GM12878 (cell line): ENCODE measurements around the gene PHYKPL. TPM values are rescaled to one million over a fixed set of nuclear protein-coding genes. Genes with fewer than 3 reads are reported as not detected.

Source experiments
- BACH1 ChIP-seq: fragments of 450-650 bp; IDR thresholded peaks from 2 replicates; pipeline ENCODE4 v1.6.1; 2017; ENCODE audit warnings: mild to moderate bottlenecking, borderline replicate concordance
- CTCF ChIP-seq, 3 experiments: IDR thresholded peaks in 2 of 3; conservative IDR thresholded peaks in 1 of 3; 2 replicates each; pipeline ENCODE4 v1.5.1; 2011; ENCODE audit warnings: low read depth in 3 of 3, low read length in 3 of 3, mild to moderate bottlenecking in 3 of 3, control low read depth in 2 of 3, moderate library complexity in 2 of 3, inconsistent platforms in 1 of 3, mixed read lengths in 1 of 3; ENCODE audit not compliant: control insufficient read depth in 2 of 3, insufficient read depth in 1 of 3; ENCODE audit errors: extremely low read depth in 1 of 3
- EGR1 ChIP-seq, 2 experiments: IDR thresholded peaks; 1 replicate in 1 of 2; 2 replicates in 1 of 2; pipeline ENCODE4 v1.6.1; 2011 to 2012; ENCODE audit warnings: low read depth in 2 of 2, low read length in 2 of 2, borderline replicate concordance in 1 of 2, mild to moderate bottlenecking in 1 of 2, moderate library complexity in 1 of 2
- KAT2A ChIP-seq: conservative IDR thresholded peaks from 2 replicates; pipeline ENCODE4 v1.6.1; 2011; ENCODE audit warnings: low read depth, low read length; ENCODE audit not compliant: control insufficient read depth
- KLF5 ChIP-seq: fragments of 450-650 bp; IDR thresholded peaks from 2 replicates; pipeline ENCODE4 v1.6.1; 2014; ENCODE audit warnings: mild to moderate bottlenecking; ENCODE audit not compliant: partially characterized antibody
- MLLT1 ChIP-seq: fragments of 450-650 bp; IDR thresholded peaks from 2 replicates; pipeline ENCODE4 v1.6.1; 2016; ENCODE audit warnings: mild to moderate bottlenecking
- NBN ChIP-seq: fragments of 450-650 bp; IDR thresholded peaks from 2 replicates; pipeline ENCODE4 v1.6.1; 2016
- POLR2A ChIP-seq: IDR thresholded peaks from 2 replicates; pipeline ENCODE4 v1.6.1; 2011; ENCODE audit warnings: low read depth, mild to moderate bottlenecking, low read length
- SUZ12 ChIP-seq: fragments of 200-600 bp; sonication (generic); IDR thresholded peaks from one replicate; pipeline ENCODE4 v1.6.1; 2018; ENCODE audit warnings: antibody characterized with exemption, mild to moderate bottlenecking; ENCODE audit not compliant: unreplicated experiment
- TARDBP ChIP-seq: IDR thresholded peaks from 2 replicates; pipeline ENCODE4 v1.6.1; 2016; ENCODE audit warnings: borderline replicate concordance
- ZBED1 ChIP-seq: IDR thresholded peaks from 2 replicates; pipeline ENCODE4 v1.6.1; 2016; ENCODE audit warnings: borderline replicate concordance
- ZNF217 ChIP-seq: fragments of 450-650 bp; IDR thresholded peaks from 2 replicates; pipeline ENCODE4 v1.6.1; 2017; ENCODE audit warnings: antibody characterized with exemption, mild to moderate bottlenecking
- polyA plus RNA-seq, 11 experiments: library from polyadenylated mRNA; depleted of rRNA in 4 of 11; unstranded in 6 of 11; stranded (reverse) in 5 of 11; fragments of >200 nt; fragmentation: Nextera tagmentation in 4 of 11; fragmentation: Illumina TruSeq in 1 of 11; extraction: Ambion mirVana in 4 of 11; extraction: Trizol in 1 of 11; gene quantifications; 1 replicate in 1 of 11; 2 replicates in 10 of 11; pipeline versions ENCODE4 v1.2.1 to v1.2.3, GENCODE V29; 2011 to 2016; ENCODE audit warnings: inconsistent platforms in 2 of 11, missing spikeins in 2 of 11, low read depth in 1 of 11
- total RNA-seq, 4 experiments: library from RNA; depleted of rRNA in 3 of 4; stranded (reverse); fragments of >200 nt in 3 of 4; fragmentation: Illumina TruSeq in 1 of 4; extraction: Trizol in 1 of 4; gene quantifications; 2 replicates each; pipeline versions ENCODE4 v1.2.1 to v1.2.3, GENCODE V29; 2013 to 2021

Gene PHYKPL
- total and polyA plus RNA-seq, 10 of the 15 experiments (the other 5 are each of a cell fraction or from before 2014, with no cell fraction given): 4.5 to 53.9 (median 25.6) TPM

- TF ChIP-seq CTCF (IDR thresholded peaks at IDR 0.05 in 2 of 3, conservative IDR thresholded peaks at IDR 0.05 in 1 of 3; ENCODE audit: control insufficient read depth in 2 of 3, extremely low read depth in 1 of 3, insufficient read depth in 1 of 3, low read depth in 3 of 3, low read length in 3 of 3): peak; percentile 1 to 27 (median 25); a peak in 2 of 6 replicates
- TF ChIP-seq SUZ12: no peak
- no peak for TF ChIP-seq KLF5
- no peak for TF ChIP-seq BACH1
- no peak for TF ChIP-seq ZBED1
- TF ChIP-seq NBN: no peak
- no peak for TF ChIP-seq KAT2A
- no peak for TF ChIP-seq EGR1 (IDR thresholded peaks at IDR 0.05; ENCODE audit: borderline replicate concordance in 1 of 2, low read depth in 2 of 2, low read length in 2 of 2)
- TF ChIP-seq ZNF217: no peak
- no peak for TF ChIP-seq TARDBP
- 0 out of 2 replicates have a peak, but pooled peaks have one; percentile 4 for TF ChIP-seq POLR2A
- TF ChIP-seq MLLT1: no peak
These were observed 23.9 kb downstream of the PHYKPL start (continued) for GRCh38 chr5:178208540-178209227.
